ENCODE measurements around the gene MMP17. TPM values are rescaled to one million over a fixed set of nuclear protein-coding genes. Genes with fewer than 3 reads are reported as not detected.

Gene MMP17
- total and polyA plus RNA-seq, 10 of the 15 experiments (the other 5 are each of a cell fraction or from before 2014, with no cell fraction given) = 0.11 to 0.28 (median 0.23) TPM; not detected in 7

- no peak for TF ChIP-seq PKNOX1 (IDR thresholded peaks at IDR 0.05)
Observed at GRCh38 chr12:131831635-131832041, 3.4 kb downstream of the MMP17 start (continued).

GRCh38 chr12:131832321-131833231 lies 4.4 kb downstream of the MMP17 start:
- Histone ChIP-seq H3K36me3 (ENCODE audit: control insufficient read depth in 2 of 2, insufficient read depth in 2 of 2, low read length in 1 of 2) (no peaks in the 10 kb centered on the region), H3K4me2 (ENCODE audit: control insufficient read depth, insufficient read depth) (peak overlapping the region; percentile 7; the same call in 1 of the 2 replicates), H3K9me3 (replicated peaks; ENCODE audit: control insufficient read depth, insufficient read depth, low read length) (no peaks in the 10 kb centered on the region), H3K27ac (ENCODE audit: control insufficient read depth, insufficient read depth) (no peak overlapping the region), H3K4me3 (no peak overlapping the region), H3K9ac (ENCODE audit: control insufficient read depth, insufficient read depth, low read length) (no peak overlapping the region), H3K27me3 (replicated peaks in 1 of 2; ENCODE audit: control insufficient read depth in 2 of 2, insufficient read depth in 2 of 2, low read length in 1 of 2) (peaks cover 7 to 9% of the 10 kb centered on the region in 2 experiments), H3K79me2 (ENCODE audit: control insufficient read depth, insufficient read depth, low read length) (no peaks in the 10 kb centered on the region), H2AFZ (ENCODE audit: control insufficient read depth, low read depth, low read length) (no peak overlapping the region), H4K20me1 (ENCODE audit: control insufficient read depth, insufficient read depth) (no peaks in the 10 kb centered on the region), H3K4me1 (ENCODE audit: control insufficient read depth, insufficient read depth, low read length) (no peaks in the 10 kb centered on the region)
- ChIA-PET CTCF (no interaction called here), RAD21 (ENCODE audit: unreplicated experiment) (no interaction called here), POLR2A (no interaction called here), SMC1A (ENCODE audit: uncharacterized antibody, unreplicated experiment) (no interaction called here)
- FAIRE-seq (no peak), ATAC-seq (no peak), DNase-seq (ENCODE audit: low read depth, low spot score) (no peak)
- TF ChIP-seq IKZF1 (conservative IDR thresholded peaks at IDR 0.05) = 0 out of 2 replicates have a peak, but pooled peaks have one; percentile 16
- TF ChIP-seq, protein P1, sequence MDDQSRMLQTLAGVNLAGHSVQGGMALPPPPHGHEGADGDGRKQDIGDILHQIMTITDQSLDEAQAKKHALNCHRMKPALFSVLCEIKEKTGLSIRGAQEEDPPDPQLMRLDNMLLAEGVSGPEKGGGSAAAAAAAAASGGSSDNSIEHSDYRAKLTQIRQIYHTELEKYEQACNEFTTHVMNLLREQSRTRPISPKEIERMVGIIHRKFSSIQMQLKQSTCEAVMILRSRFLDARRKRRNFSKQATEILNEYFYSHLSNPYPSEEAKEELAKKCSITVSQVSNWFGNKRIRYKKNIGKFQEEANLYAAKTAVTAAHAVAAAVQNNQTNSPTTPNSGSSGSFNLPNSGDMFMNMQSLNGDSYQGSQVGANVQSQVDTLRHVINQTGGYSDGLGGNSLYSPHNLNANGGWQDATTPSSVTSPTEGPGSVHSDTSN (IDR thresholded peaks at IDR 0.05; ENCODE audit: insufficient replicate concordance, low read depth, low read length) = no peak
- intact Hi-C loops (cut with micrococcal nuclease; ENCODE audit: unreplicated experiment) (no loop called here), in situ Hi-C loops (cut with MboI) (no loop called here)
- 67% methylated on average over 25 of the region's 31 CpGs for WGBS (ENCODE audit: insufficient coverage, insufficient replicate concordance, low lambda C conversion rate, missing lambda C conversion rate)
- BruUV-seq (replicated peaks) = no TSS peak

All from GM12878 (cell line).